GM12873 (cell line): ENCODE measurements around the gene PPFIBP1.

Experiments used
- CTCF ChIP-seq: IDR thresholded peaks from 2 replicates; pipeline ENCODE4 v1.5.1; 2012; ENCODE audit warnings: low read depth, mild to moderate bottlenecking, moderate library complexity, low read length, control low read depth; ENCODE audit not compliant: insufficient read depth; ENCODE audit errors: missing control alignments

PPFIBP1 gene

GRCh38 chr12:27672643-27673042, 148.6 kb downstream of the PPFIBP1 start:
- TF ChIP-seq CTCF = no peak

- no peak for TF ChIP-seq CTCF
These were observed 149.2 kb downstream of the PPFIBP1 start for GRCh38 chr12:27673101-27673718.

GRCh38 chr12:27674989-27675388, 151.0 kb downstream of the PPFIBP1 start:
- TF ChIP-seq CTCF = no peak

GRCh38 chr12:27680619-27681018, 156.6 kb downstream of the PPFIBP1 start:
- no peak for TF ChIP-seq CTCF

- TF ChIP-seq CTCF = no peak
These were observed 158.5 kb downstream of the PPFIBP1 start for GRCh38 chr12:27682534-27682933.

GRCh38 chr12:27685274-27685673, 161.3 kb downstream of the PPFIBP1 start:
- TF ChIP-seq CTCF = no peak

GRCh38 chr12:27686147-27686546, 162.1 kb downstream of the PPFIBP1 start:
- no peak for TF ChIP-seq CTCF
